H9 (cell line): ENCODE data around the gene ARHGEF38. TPM values are rescaled to one million over a fixed set of nuclear protein-coding genes. Genes with fewer than 3 reads are reported as not detected.

Experiments used
- DNase-seq: peaks from one replicate; pipeline ENCODE4 v3.0.0-alpha.2; 2017
- H2AFZ ChIP-seq: one replicate; pipeline ENCODE4 v1.6.1; 2013; ENCODE audit warnings: mild to moderate bottlenecking, low read length, control low read depth, moderate library complexity
- H2AK5ac ChIP-seq: 2 replicates; pipeline ENCODE4 v1.6.1; 2013; ENCODE audit warnings: low read length, control low read depth, mixed read lengths; ENCODE audit not compliant: insufficient read length
- H2BK120ac ChIP-seq: one replicate; pipeline ENCODE4 v1.6.1; 2013; ENCODE audit warnings: low read depth, mild to moderate bottlenecking, low read length, control low read depth, inconsistent platforms; ENCODE audit not compliant: poor library complexity, severe bottlenecking
- H2BK12ac ChIP-seq: 2 replicates; pipeline ENCODE4 v1.6.1; 2013; ENCODE audit warnings: low read length, control low read depth, mixed read lengths, low read depth; ENCODE audit not compliant: insufficient read length
- H2BK15ac ChIP-seq: 2 replicates; pipeline ENCODE4 v1.6.1; 2013; ENCODE audit warnings: low read depth, low read length, control low read depth
- H2BK20ac ChIP-seq: one replicate; pipeline ENCODE4 v1.6.1; 2013; ENCODE audit warnings: low read depth, mild to moderate bottlenecking, low read length, control low read depth, inconsistent platforms; ENCODE audit not compliant: poor library complexity, severe bottlenecking
- H2BK5ac ChIP-seq: 2 replicates; pipeline ENCODE4 v1.6.1; 2013; ENCODE audit warnings: low read length, control low read depth, mixed read lengths; ENCODE audit not compliant: insufficient read length
- H3K14ac ChIP-seq: 2 replicates; pipeline ENCODE4 v1.6.1; 2013; ENCODE audit warnings: low read length, control low read depth; ENCODE audit not compliant: insufficient read depth
- H3K18ac ChIP-seq: 2 replicates; pipeline ENCODE4 v1.6.1; 2013; ENCODE audit warnings: low read depth, mild to moderate bottlenecking, mixed read lengths, low read length, control low read depth; ENCODE audit not compliant: insufficient read length
- H3K23ac ChIP-seq: 2 replicates; pipeline ENCODE4 v1.6.1; 2013; ENCODE audit warnings: low read length, control low read depth, mixed read lengths, low read depth; ENCODE audit not compliant: insufficient read length
- H3K23me2 ChIP-seq: 2 replicates; pipeline ENCODE4 v1.6.1; 2013; ENCODE audit warnings: low read depth, mild to moderate bottlenecking, mixed read lengths, low read length, control low read depth; ENCODE audit not compliant: insufficient read length, poor library complexity, severe bottlenecking
- H3K27ac ChIP-seq: 2 replicates; pipeline ENCODE4 v1.5.1; 2013; ENCODE audit warnings: low read length, control low read depth, mixed read lengths, low read depth; ENCODE audit not compliant: insufficient read length
- H3K27me3 ChIP-seq: 2 replicates; pipeline ENCODE4 v1.6.1; 2013; ENCODE audit warnings: low read length, control low read depth, inconsistent platforms; ENCODE audit not compliant: insufficient read depth
- H3K4ac ChIP-seq: 2 replicates; pipeline ENCODE4 v1.6.1; 2013; ENCODE audit warnings: low read depth, mild to moderate bottlenecking, control low read depth, inconsistent platforms, low read length, moderate library complexity
- H3K4me1 ChIP-seq: 2 replicates; pipeline ENCODE4 v1.6.1; 2013; ENCODE audit warnings: low read length, control low read depth, inconsistent platforms; ENCODE audit not compliant: insufficient read depth
- H3K4me2 ChIP-seq: 2 replicates; pipeline ENCODE4 v1.6.1; 2013; ENCODE audit warnings: low read length, control low read depth, mixed read lengths; ENCODE audit not compliant: insufficient read length, insufficient read depth
- H3K56ac ChIP-seq: 2 replicates; pipeline ENCODE4 v1.6.1; 2013; ENCODE audit warnings: low read depth, mild to moderate bottlenecking, mixed read lengths, low read length, control low read depth; ENCODE audit not compliant: insufficient read length
- H3K79me1 ChIP-seq: 2 replicates; pipeline ENCODE4 v1.6.1; 2013; ENCODE audit warnings: low read depth, mild to moderate bottlenecking, moderate library complexity, low read length, control low read depth, inconsistent platforms; ENCODE audit not compliant: insufficient read depth, poor library complexity, severe bottlenecking
- H3K79me2 ChIP-seq: 2 replicates; pipeline ENCODE4 v1.6.1; 2013; ENCODE audit warnings: low read length, control low read depth, inconsistent platforms; ENCODE audit not compliant: insufficient read depth
- H3K9ac ChIP-seq: 2 replicates; pipeline ENCODE4 v1.6.1; 2013; ENCODE audit warnings: low read length, control low read depth, mixed read lengths; ENCODE audit not compliant: insufficient read length; ENCODE audit errors: extremely low read depth
- H3K9me3 ChIP-seq: one replicate; pipeline ENCODE4 v1.6.1; 2013; ENCODE audit warnings: low read depth, low read length, inconsistent platforms; ENCODE audit not compliant: control insufficient read depth
- H3T11ph ChIP-seq: one replicate; pipeline ENCODE4 v1.6.1; 2013; ENCODE audit warnings: mild to moderate bottlenecking, low read length, control low read depth, inconsistent platforms
- H4K20me1 ChIP-seq: one replicate; pipeline ENCODE4 v1.6.1; 2013; ENCODE audit not compliant: control insufficient read depth, insufficient read length, insufficient read depth
- H4K5ac ChIP-seq: 2 replicates; pipeline ENCODE4 v1.6.1; 2013; ENCODE audit warnings: low read depth, mild to moderate bottlenecking, mixed read lengths, low read length, control low read depth; ENCODE audit not compliant: insufficient read length
- H4K8ac ChIP-seq: replicated peaks from 2 replicates; pipeline ENCODE4 v1.6.1; 2013; ENCODE audit warnings: low read length, control low read depth, mixed read lengths, low read depth; ENCODE audit not compliant: insufficient read length
- H4K91ac ChIP-seq: 2 replicates; pipeline ENCODE4 v1.6.1; 2013; ENCODE audit warnings: low read depth, mild to moderate bottlenecking, moderate library complexity, mixed read lengths, low read length, control low read depth; ENCODE audit not compliant: insufficient read length
- H3K27ac Mint-ChIP-seq, 3 experiments: 2 replicates in 2 of 3; 3 replicates in 1 of 3; pipeline ENCODE4 v1.8.0; 2020 to 2021; ENCODE audit warnings: mixed read lengths in 3 of 3, mild to moderate bottlenecking in 1 of 3, moderate library complexity in 1 of 3
- H3K27me3 Mint-ChIP-seq: 2 replicates; pipeline ENCODE4 v1.8.0; 2021; ENCODE audit warnings: low read depth, mild to moderate bottlenecking, moderate library complexity, mixed read lengths
- H3K36me3 Mint-ChIP-seq, 3 experiments: 2 replicates in 2 of 3; 3 replicates in 1 of 3; pipeline ENCODE4 v1.8.0; 2020 to 2021; ENCODE audit warnings: low read depth in 3 of 3, mixed read lengths in 3 of 3; ENCODE audit not compliant: insufficient read depth in 1 of 3
- H3K4me1 Mint-ChIP-seq, 2 experiments: 2 replicates each; pipeline ENCODE4 v1.8.0; 2020; ENCODE audit warnings: mixed read lengths in 2 of 2
- H3K4me3 Mint-ChIP-seq, 2 experiments: 2 replicates in 1 of 2; 3 replicates in 1 of 2; pipeline ENCODE4 v1.8.0; 2020 to 2021; ENCODE audit warnings: mild to moderate bottlenecking in 2 of 2, mixed read lengths in 2 of 2, moderate library complexity in 1 of 2
- H3K9me3 Mint-ChIP-seq, 2 experiments: 2 replicates in 1 of 2; 3 replicates in 1 of 2; pipeline ENCODE4 v1.8.0; 2020; ENCODE audit warnings: mild to moderate bottlenecking in 2 of 2, mixed read lengths in 2 of 2, moderate library complexity in 1 of 2
- CTCF ChIP-seq: fragments of 200-600 bp; sonication (generic); conservative IDR thresholded peaks from 3 replicates; pipeline ENCODE4 v1.8.0; 2021; ENCODE audit warnings: antibody characterized with exemption, mild to moderate bottlenecking
- WGBS: extraction: QIAGEN DNeasy Blood & Tissue Kit; methylation state at CpG from one replicate; pipeline ENCODE4 v1.1.7; 2013; ENCODE audit warnings: missing lambda C conversion rate, low lambda C conversion rate, mixed read lengths; ENCODE audit not compliant: insufficient read length; ENCODE audit errors: extremely low coverage; 5-methylcytosine and 5-hydroxymethylcytosine counted together
- total RNA-seq: library from RNA; stranded (reverse); gene quantifications from 2 replicates; pipeline ENCODE4 v1.2.1, GENCODE V29; 2021

Gene ARHGEF38
- total RNA-seq, 1 experiment from 2014 or later, result not detected

GRCh38 chr4:105652286-105652888, 100.0 kb downstream of the ARHGEF38 start:
- no peak overlapping the region for H3K18ac ChIP-seq
- H3K4me2 ChIP-seq, result no peak overlapping the region
- H2BK12ac ChIP-seq, result no peak overlapping the region
- Mint-ChIP-seq H3K4me3 (no peak overlapping the region), H3K27ac (no peak overlapping the region), H3K36me3 (no peaks in the 10 kb centered on the region), H3K27me3 (peaks cover 23% of the 10 kb centered on the region), H3K4me1 (no peaks in the 10 kb centered on the region), H3K9me3 (no peaks in the 10 kb centered on the region)
- no peaks in the 10 kb centered on the region for H3K27me3 ChIP-seq
- H2BK5ac ChIP-seq, result no peak overlapping the region
- H2BK120ac ChIP-seq, result no peak overlapping the region
- H3K14ac ChIP-seq, result no peak overlapping the region
- no peak for TF ChIP-seq CTCF
- H4K5ac ChIP-seq, result no peak overlapping the region
- no peak overlapping the region for H3K4ac ChIP-seq
- H3K27ac ChIP-seq, result no peak overlapping the region
- no peaks in the 10 kb centered on the region for H3K4me1 ChIP-seq
- no peak overlapping the region for H4K91ac ChIP-seq
- H3K9ac ChIP-seq, result no peak overlapping the region
- no peaks in the 10 kb centered on the region for H3K79me2 ChIP-seq
- no peak overlapping the region for H4K8ac ChIP-seq
- H3K23me2 ChIP-seq, result no peaks in the 10 kb centered on the region
- H4K20me1 ChIP-seq, result no peaks in the 10 kb centered on the region
- H3K79me1 ChIP-seq, result no peaks in the 10 kb centered on the region
- H2BK15ac ChIP-seq, result no peak overlapping the region
- H3K23ac ChIP-seq, result no peak overlapping the region
- no peak overlapping the region for H2AFZ ChIP-seq
- H3K9me3 ChIP-seq, result no peaks in the 10 kb centered on the region
- no peak overlapping the region for H2AK5ac ChIP-seq
- no peak for DNase-seq
- no peak overlapping the region for H3T11ph ChIP-seq
- WGBS, result no CpG with 5 or more reads among the region's 4 CpGs
- H2BK20ac ChIP-seq, result no peak overlapping the region
- no peak overlapping the region for H3K56ac ChIP-seq
